B cell (primary cell): ENCODE measurements around the gene HINFP.

ENCODE experiments used
- CTCF ChIP-seq: fragments of 200-600 bp; IDR thresholded peaks from one replicate; pipeline ENCODE4 v1.8.0; 2022; ENCODE audit warnings: antibody characterized with exemption, mild to moderate bottlenecking
- EZH2 ChIP-seq: IDR thresholded peaks from 2 replicates; pipeline ENCODE4 v1.6.1; 2012; ENCODE audit warnings: borderline replicate concordance, low read depth, mild to moderate bottlenecking, moderate library complexity, low read length; ENCODE audit not compliant: insufficient read depth, poor library complexity, severe bottlenecking

DNA sequence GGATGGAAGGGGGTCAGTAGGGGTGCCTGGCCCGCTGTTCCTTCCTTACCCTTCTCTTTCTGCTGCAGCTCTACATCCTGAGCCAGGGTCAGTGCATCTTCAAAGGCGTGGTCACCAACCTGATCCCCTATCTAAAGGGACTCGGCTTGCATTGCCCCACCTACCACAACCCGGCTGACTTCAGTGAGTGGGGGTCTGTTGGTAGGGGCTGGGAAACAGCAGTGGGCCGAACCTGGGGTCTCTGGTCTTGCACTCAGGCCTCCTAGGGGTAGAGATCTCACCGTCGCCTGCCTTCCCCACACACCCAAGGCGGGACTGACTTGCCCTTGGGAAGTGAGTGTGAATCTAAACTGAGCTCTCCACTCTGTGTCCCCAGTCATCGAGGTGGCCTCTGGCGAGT lies 35.1 kb downstream of the HINFP start:
- TF ChIP-seq CTCF (no peak), EZH2 (no peak)
